ENCODE measurements around the gene TDRD5. TPM values are rescaled to one million over a fixed set of nuclear protein-coding genes. Genes with fewer than 3 reads are reported as not detected.

Gene TDRD5
- polyA plus RNA-seq, 4 donors: 0.24 to 1.1 (median 0.42) TPM

DNA sequence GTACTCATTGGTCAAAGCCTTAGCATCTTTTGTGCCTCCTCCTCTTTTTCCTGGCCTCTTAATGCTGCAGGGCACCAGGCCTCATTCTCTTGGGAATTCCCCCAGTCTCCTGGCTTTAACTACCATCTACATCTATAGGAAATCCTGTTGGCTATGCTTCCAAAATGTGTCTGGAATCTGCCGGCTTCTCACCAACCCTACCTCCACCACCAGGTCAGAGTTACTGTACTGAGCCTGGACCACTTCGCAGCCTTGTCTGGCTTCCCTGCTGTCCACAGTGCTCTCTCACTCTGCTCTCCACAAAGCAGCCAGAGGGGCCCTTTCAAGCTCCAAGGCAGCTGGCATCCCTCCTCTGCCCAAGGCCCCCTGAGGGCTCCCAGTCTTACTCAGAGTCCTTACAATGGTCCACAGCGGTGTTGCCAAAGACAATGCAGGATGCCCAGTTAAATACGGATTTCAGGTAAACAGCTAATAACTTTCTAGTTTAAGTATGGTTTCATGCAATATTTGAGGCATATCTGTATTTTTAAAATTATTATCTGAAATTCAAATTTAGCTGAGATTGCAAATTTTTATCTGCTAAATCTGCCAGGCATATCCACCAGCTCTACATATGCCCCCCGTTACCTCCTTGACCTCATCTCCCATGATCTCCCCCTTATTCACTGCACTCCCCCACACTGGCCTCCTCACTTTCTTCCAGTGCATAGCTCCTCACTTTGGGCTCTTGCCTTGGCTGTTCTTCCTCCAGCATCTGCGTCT is 117.0 kb downstream of the TDRD5 start:
- no peak for FAIRE-seq
- no peaks in the 10 kb centered on the region for H3K36me3 ChIP-seq (ENCODE audit: control insufficient read depth in 3 of 3, insufficient read depth in 2 of 3, low read depth in 1 of 3, low read length in 3 of 3)
- no peaks in the 10 kb centered on the region for H3K9me3 ChIP-seq (ENCODE audit: control insufficient read depth in 2 of 2, insufficient read depth in 1 of 2, low read depth in 1 of 2, low read length in 1 of 2)
- no peaks in the 10 kb centered on the region for H3K27me3 ChIP-seq (ENCODE audit: control insufficient read depth in 3 of 3, insufficient read depth in 3 of 3, low read length in 3 of 3)
- 85 to 95% (median 86%) methylated on average over 6 of the region's 6 CpGs for WGBS, 3 donors
- H3K27ac ChIP-seq (ENCODE audit: low read depth in 1 of 3, low read length in 2 of 3): no peak overlapping the region
- no peak overlapping the region for H3K4me3 ChIP-seq (ENCODE audit: low read depth in 1 of 3, low read length in 3 of 3)
- peaks cover 0 to 5% (median 5%) of the 10 kb centered on the region in 3 donors for H3K4me1 ChIP-seq (ENCODE audit: control insufficient read depth in 3 of 3, insufficient read depth in 2 of 3, low read depth in 1 of 3, low read length in 2 of 3)
- no peak for DNase-seq

DNA sequence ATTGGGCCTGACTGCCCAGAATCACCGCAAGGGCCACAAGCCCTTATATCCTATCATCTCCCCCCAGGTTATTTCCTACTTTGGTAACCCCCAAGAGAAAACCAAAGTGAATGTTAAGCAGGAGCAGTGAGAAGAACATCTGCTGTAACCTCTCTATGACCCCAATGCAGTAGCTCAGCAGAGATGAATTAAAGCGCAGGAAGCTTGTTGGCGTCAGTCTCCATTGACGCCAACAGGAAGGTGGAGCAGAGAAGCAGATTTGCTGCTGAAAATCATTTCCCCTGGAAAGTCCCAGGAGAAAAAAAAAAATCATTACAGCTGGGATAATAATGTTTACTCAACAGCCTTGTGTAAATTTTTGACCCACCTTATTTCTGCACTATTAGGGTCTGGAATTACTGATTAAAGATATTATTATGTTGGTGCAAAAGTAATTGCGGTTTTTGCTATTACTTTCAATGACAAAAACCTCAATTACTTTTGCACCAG is 118.3 kb downstream of the TDRD5 start:
- FAIRE-seq: no peak
- Histone ChIP-seq H3K27me3 (ENCODE audit: control insufficient read depth in 3 of 3, insufficient read depth in 3 of 3, low read length in 3 of 3) (no peaks in the 10 kb centered on the region), H3K9me3 (ENCODE audit: control insufficient read depth in 2 of 2, insufficient read depth in 1 of 2, low read depth in 1 of 2, low read length in 1 of 2) (peaks cover 0 to under 1% of the 10 kb centered on the region in 2 donors), H3K27ac (ENCODE audit: low read depth in 1 of 3, low read length in 2 of 3) (peak overlapping the region in 2 of 3 donors; percentile 17 to 25), H3K4me1 (ENCODE audit: control insufficient read depth in 3 of 3, insufficient read depth in 2 of 3, low read depth in 1 of 3, low read length in 2 of 3) (peaks cover 0 to 5% (median 5%) of the 10 kb centered on the region in 3 donors), H3K4me3 (ENCODE audit: low read depth in 1 of 3, low read length in 3 of 3) (no peak overlapping the region), H3K36me3 (ENCODE audit: control insufficient read depth in 3 of 3, insufficient read depth in 2 of 3, low read depth in 1 of 3, low read length in 3 of 3) (no peaks in the 10 kb centered on the region)
- DNase-seq: peak; percentile 15 to 56
- 22 to 25% (median 24%) methylated on average over 5 of the region's 5 CpGs for WGBS, 3 donors

GRCh38 chr1:179714159-179714558 is 122.5 kb downstream of the TDRD5 start:
- no peak for FAIRE-seq
- WGBS, 3 donors: 81 to 90% (median 90%) methylated on average over 1 of the region's 1 CpG

DNA sequence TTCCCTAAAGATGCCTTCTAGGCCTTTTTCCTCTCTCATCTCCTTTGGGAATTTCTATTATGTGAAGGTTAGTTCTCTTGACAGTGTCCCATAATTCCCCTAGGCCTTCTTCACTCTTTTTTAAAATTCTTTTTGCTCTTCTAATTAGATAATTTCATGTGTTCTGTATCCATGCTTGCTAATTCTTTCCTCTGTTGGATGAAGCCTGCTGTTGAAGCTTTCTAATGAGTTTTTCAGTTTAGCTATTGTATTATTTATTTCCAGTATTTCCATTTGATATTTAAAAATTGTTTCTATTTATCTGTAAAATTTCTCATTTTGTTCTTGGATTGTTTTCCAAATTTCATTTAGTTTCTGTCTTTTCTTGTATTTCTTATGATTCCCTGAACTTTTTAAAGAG is 123.0 kb downstream of the TDRD5 start:
- Histone ChIP-seq H3K27ac (ENCODE audit: low read depth in 1 of 3, low read length in 2 of 3) (no peak overlapping the region), H3K36me3 (ENCODE audit: control insufficient read depth in 3 of 3, insufficient read depth in 2 of 3, low read depth in 1 of 3, low read length in 3 of 3) (no peaks in the 10 kb centered on the region), H3K4me1 (ENCODE audit: control insufficient read depth in 3 of 3, insufficient read depth in 2 of 3, low read depth in 1 of 3, low read length in 2 of 3) (peaks cover 0 to 5% (median under 1%) of the 10 kb centered on the region in 3 donors), H3K9me3 (ENCODE audit: control insufficient read depth in 2 of 2, insufficient read depth in 1 of 2, low read depth in 1 of 2, low read length in 1 of 2) (peaks cover 0 to 11% of the 10 kb centered on the region in 2 donors), H3K27me3 (ENCODE audit: control insufficient read depth in 3 of 3, insufficient read depth in 3 of 3, low read length in 3 of 3) (no peaks in the 10 kb centered on the region), H3K4me3 (ENCODE audit: low read depth in 1 of 3, low read length in 3 of 3) (no peak overlapping the region)
- no peak for DNase-seq
- FAIRE-seq: no peak

More at GRCh38 chr1:179714159-179714558, 122.5 kb downstream of the TDRD5 start:
- Histone ChIP-seq H3K4me3 (ENCODE audit: low read depth in 1 of 3, low read length in 3 of 3) (no peak overlapping the region), H3K4me1 (ENCODE audit: control insufficient read depth in 3 of 3, insufficient read depth in 2 of 3, low read depth in 1 of 3, low read length in 2 of 3) (peaks cover 0 to 5% (median 5%) of the 10 kb centered on the region in 3 donors), H3K9me3 (ENCODE audit: control insufficient read depth in 2 of 2, insufficient read depth in 1 of 2, low read depth in 1 of 2, low read length in 1 of 2) (peaks cover 0 to 11% of the 10 kb centered on the region in 2 donors), H3K27me3 (ENCODE audit: control insufficient read depth in 3 of 3, insufficient read depth in 3 of 3, low read length in 3 of 3) (no peaks in the 10 kb centered on the region), H3K36me3 (ENCODE audit: control insufficient read depth in 3 of 3, insufficient read depth in 2 of 3, low read depth in 1 of 3, low read length in 3 of 3) (no peaks in the 10 kb centered on the region), H3K27ac (ENCODE audit: low read depth in 1 of 3, low read length in 2 of 3) (no peak overlapping the region)
- DNase-seq: no peak

GRCh38 chr1:179719272-179719671 is 127.6 kb downstream of the TDRD5 start:
- FAIRE-seq (no peak), DNase-seq (no peak)
- Histone ChIP-seq H3K4me3 (ENCODE audit: low read depth in 1 of 3, low read length in 3 of 3) (no peak overlapping the region), H3K4me1 (ENCODE audit: control insufficient read depth in 3 of 3, insufficient read depth in 2 of 3, low read depth in 1 of 3, low read length in 2 of 3) (no peaks in the 10 kb centered on the region), H3K36me3 (ENCODE audit: control insufficient read depth in 3 of 3, insufficient read depth in 2 of 3, low read depth in 1 of 3, low read length in 3 of 3) (no peaks in the 10 kb centered on the region), H3K9me3 (ENCODE audit: control insufficient read depth in 2 of 2, insufficient read depth in 1 of 2, low read depth in 1 of 2, low read length in 1 of 2) (peaks cover 0 to 11% of the 10 kb centered on the region in 2 donors), H3K27me3 (ENCODE audit: control insufficient read depth in 3 of 3, insufficient read depth in 3 of 3, low read length in 3 of 3) (no peaks in the 10 kb centered on the region), H3K27ac (ENCODE audit: low read depth in 1 of 3, low read length in 2 of 3) (no peak overlapping the region)

GRCh38 chr1:179728271-179728670 is 136.6 kb downstream of the TDRD5 start:
- no peaks in the 10 kb centered on the region for H3K4me1 ChIP-seq (ENCODE audit: control insufficient read depth in 3 of 3, insufficient read depth in 2 of 3, low read depth in 1 of 3, low read length in 2 of 3)
- FAIRE-seq (no peak), DNase-seq (no peak)
- no peaks in the 10 kb centered on the region for H3K9me3 ChIP-seq (ENCODE audit: control insufficient read depth in 2 of 2, insufficient read depth in 1 of 2, low read depth in 1 of 2, low read length in 1 of 2)
- H3K27ac ChIP-seq (ENCODE audit: low read depth in 1 of 3, low read length in 2 of 3): no peak overlapping the region
- 43 to 48% (median 45%) methylated on average over 2 of the region's 2 CpGs for WGBS, 3 donors
- H3K36me3 ChIP-seq (ENCODE audit: control insufficient read depth in 3 of 3, insufficient read depth in 2 of 3, low read depth in 1 of 3, low read length in 3 of 3): no peaks in the 10 kb centered on the region
- no peak overlapping the region for H3K4me3 ChIP-seq (ENCODE audit: low read depth in 1 of 3, low read length in 3 of 3)
- H3K27me3 ChIP-seq (ENCODE audit: control insufficient read depth in 3 of 3, insufficient read depth in 3 of 3, low read length in 3 of 3): no peaks in the 10 kb centered on the region

DNA sequence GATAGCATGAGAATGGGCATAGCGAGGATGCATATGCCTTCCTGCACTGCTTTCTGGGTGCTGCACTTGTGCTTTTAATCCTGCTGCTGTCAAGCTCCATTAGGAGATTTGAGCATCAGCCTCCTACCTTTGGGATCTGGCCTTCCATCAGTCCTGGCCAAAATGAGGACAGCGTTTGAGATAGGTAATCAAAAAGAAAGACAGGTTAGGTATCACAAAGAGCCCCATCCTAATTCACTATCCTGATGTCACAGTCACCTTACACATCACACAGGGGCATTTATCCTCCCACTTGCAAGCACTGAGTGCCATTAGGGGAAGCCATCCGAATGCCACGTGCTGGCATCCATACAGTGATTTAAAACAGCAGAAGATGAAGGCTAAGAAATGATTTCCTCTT is 138.2 kb downstream of the TDRD5 start:
- no peaks in the 10 kb centered on the region for H3K9me3 ChIP-seq (ENCODE audit: control insufficient read depth in 2 of 2, insufficient read depth in 1 of 2, low read depth in 1 of 2, low read length in 1 of 2)
- WGBS, 3 donors: 81 to 88% (median 83%) methylated on average over 4 of the region's 4 CpGs
- no peak overlapping the region for H3K4me3 ChIP-seq (ENCODE audit: low read depth in 1 of 3, low read length in 3 of 3)
- H3K27me3 ChIP-seq (ENCODE audit: control insufficient read depth in 3 of 3, insufficient read depth in 3 of 3, low read length in 3 of 3): peaks cover 0 to 2% (median 0%) of the 10 kb centered on the region in 3 donors
- no peak for DNase-seq
- H3K4me1 ChIP-seq (ENCODE audit: control insufficient read depth in 3 of 3, insufficient read depth in 2 of 3, low read depth in 1 of 3, low read length in 2 of 3): no peaks in the 10 kb centered on the region
- H3K27ac ChIP-seq (ENCODE audit: low read depth in 1 of 3, low read length in 2 of 3): no peak overlapping the region
- no peak for FAIRE-seq
- no peaks in the 10 kb centered on the region for H3K36me3 ChIP-seq (ENCODE audit: control insufficient read depth in 3 of 3, insufficient read depth in 2 of 3, low read depth in 1 of 3, low read length in 3 of 3)

DNA sequence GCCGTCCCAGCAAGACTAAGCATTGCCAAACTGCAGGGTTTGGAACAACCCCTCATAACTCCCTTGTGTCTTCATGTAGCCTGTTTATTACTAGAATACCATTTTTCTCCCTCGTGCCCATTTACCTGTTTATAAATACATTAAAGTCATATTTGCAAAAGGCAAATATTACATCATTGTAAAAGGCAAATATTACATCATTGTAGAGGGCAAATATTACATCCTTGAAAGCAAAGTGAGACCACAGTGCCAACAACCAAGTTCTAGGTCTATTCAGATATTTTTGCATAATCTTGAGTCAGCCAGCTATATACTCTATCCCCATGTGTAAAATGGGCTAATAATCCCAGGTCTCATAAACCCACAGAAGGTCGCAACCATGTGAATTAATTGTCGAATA is 140.0 kb downstream of the TDRD5 start:
- H3K27ac ChIP-seq (ENCODE audit: low read depth in 1 of 3, low read length in 2 of 3): no peak overlapping the region
- no peak overlapping the region for H3K4me3 ChIP-seq (ENCODE audit: low read depth in 1 of 3, low read length in 3 of 3)
- no peaks in the 10 kb centered on the region for H3K9me3 ChIP-seq (ENCODE audit: control insufficient read depth in 2 of 2, insufficient read depth in 1 of 2, low read depth in 1 of 2, low read length in 1 of 2)
- peaks cover 0 to 2% (median 0%) of the 10 kb centered on the region in 3 donors for H3K27me3 ChIP-seq (ENCODE audit: control insufficient read depth in 3 of 3, insufficient read depth in 3 of 3, low read length in 3 of 3)
- DNase-seq (no peak), FAIRE-seq (no peak)
- no peaks in the 10 kb centered on the region for H3K36me3 ChIP-seq (ENCODE audit: control insufficient read depth in 3 of 3, insufficient read depth in 2 of 3, low read depth in 1 of 3, low read length in 3 of 3)
- 74 to 79% (median 76%) methylated on average over 4 of the region's 4 CpGs for WGBS, 3 donors
- no peaks in the 10 kb centered on the region for H3K4me1 ChIP-seq (ENCODE audit: control insufficient read depth in 3 of 3, insufficient read depth in 2 of 3, low read depth in 1 of 3, low read length in 2 of 3)
